Activated T-helper 17 cell treated with anti-CD3 and anti-CD28 coated beads, Interleukin-2, amount 50 U/mL, for 72 hours (primary cell): ENCODE results near the gene CD28. TPM values are rescaled to one million over a fixed set of nuclear protein-coding genes. Genes with fewer than 3 reads are reported as not detected.
"Not testable (repeated sequence)": the region's sequence is repeated elsewhere in the genome, so short reads cannot be mapped to it uniquely, and the experiment has no call there.

Source experiments
- ATAC-seq: fragments of 150-1000 bp; cut with Tn5 transposase; replicated peaks from 2 replicates; pipeline ENCODE4 v1.10.0; 2021; ENCODE audit warnings: mild to moderate bottlenecking, moderate library complexity
- H3K27ac Mint-ChIP-seq: one replicate; pipeline ENCODE4 v1.8.0; 2022; ENCODE audit warnings: mixed read lengths
- H3K27me3 Mint-ChIP-seq: one replicate; pipeline ENCODE4 v1.8.0; 2022; ENCODE audit warnings: mixed read lengths
- H3K36me3 Mint-ChIP-seq: one replicate; pipeline ENCODE4 v1.8.0; 2022; ENCODE audit warnings: low read depth, mild to moderate bottlenecking, mixed read lengths
- H3K4me1 Mint-ChIP-seq: one replicate; pipeline ENCODE4 v1.8.0; 2022; ENCODE audit warnings: mixed read lengths
- H3K4me3 Mint-ChIP-seq: one replicate; pipeline ENCODE4 v1.8.0; 2022; ENCODE audit warnings: mild to moderate bottlenecking, mixed read lengths
- H3K9me3 Mint-ChIP-seq: one replicate; pipeline ENCODE4 v1.8.0; 2022; ENCODE audit warnings: mixed read lengths
- total RNA-seq, 2 donors: library from RNA; stranded (reverse); gene quantifications; one replicate each; pipeline ENCODE4 v1.2.3, GENCODE V29; 2022

The CD28 gene
- total RNA-seq, 2 donors from 2014 or later = 242 to 382 TPM

- Mint-ChIP-seq H3K36me3 (peaks cover 56% of the 10 kb centered on the region), H3K4me1 (peaks cover 46% of the 10 kb centered on the region), H3K27ac (peak overlapping the region; percentile 39), H3K9me3 (peaks cover 17% of the 10 kb centered on the region), H3K27me3 (no peaks in the 10 kb centered on the region), H3K4me3 (peak overlapping the region; percentile 16)
- no peak for ATAC-seq
Measured at GRCh38 chr2:203759690-203760365, 53.4 kb downstream of the CD28 start.

- peaks cover 14% of the 10 kb centered on the region for H3K9me3 Mint-ChIP-seq
- ATAC-seq = no peak
- peak overlapping the region; percentile 72 for H3K4me3 Mint-ChIP-seq
- H3K27ac Mint-ChIP-seq = peak overlapping the region; percentile 98
- peaks cover 55% of the 10 kb centered on the region for H3K4me1 Mint-ChIP-seq
- H3K27me3 Mint-ChIP-seq = no peaks in the 10 kb centered on the region
- H3K36me3 Mint-ChIP-seq = peaks cover 56% of the 10 kb centered on the region
Measured at GRCh38 chr2:203761121-203761520, 54.7 kb downstream of the CD28 start.

DNA sequence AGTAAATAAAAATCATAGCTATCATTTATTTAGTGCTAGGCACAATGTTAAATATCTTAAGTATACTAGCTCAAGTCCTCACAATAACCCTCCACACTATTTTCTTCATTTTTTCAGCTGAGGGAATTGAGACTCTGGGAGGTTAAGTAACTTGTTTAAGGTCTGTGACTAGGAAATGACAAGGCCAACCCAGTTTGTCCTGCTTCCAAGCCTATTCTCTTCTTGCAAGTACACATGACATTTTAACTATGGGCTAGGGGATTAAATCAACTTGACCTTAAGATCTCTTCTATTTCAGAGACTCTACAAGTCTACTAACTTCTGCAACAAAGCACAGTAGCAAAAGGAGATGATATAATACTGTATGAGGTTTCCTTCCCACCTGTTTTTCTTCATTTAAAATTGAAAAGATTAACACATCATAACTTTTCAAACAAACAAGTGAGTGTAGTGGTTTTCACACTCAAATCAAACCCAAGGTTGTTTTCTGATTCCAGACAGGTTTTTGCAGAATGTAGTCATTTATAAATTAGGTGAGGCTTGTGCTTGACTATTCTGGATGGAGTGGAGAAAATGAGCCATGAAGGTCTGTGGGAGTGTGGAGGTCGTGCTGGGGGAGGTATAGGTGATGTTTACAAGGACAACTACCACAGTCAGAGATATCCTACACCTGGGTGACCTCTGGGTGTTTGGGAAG is 57.0 kb downstream of the CD28 start:
- peaks cover 55% of the 10 kb centered on the region for H3K4me1 Mint-ChIP-seq
- peaks cover 6% of the 10 kb centered on the region for H3K9me3 Mint-ChIP-seq
- H3K36me3 Mint-ChIP-seq = peaks cover 52% of the 10 kb centered on the region
- peak overlapping the region; percentile 72 for H3K4me3 Mint-ChIP-seq
- peak; percentile 84 for ATAC-seq
- no peaks in the 10 kb centered on the region for H3K27me3 Mint-ChIP-seq
- H3K27ac Mint-ChIP-seq = peak overlapping the region; percentile 98

- peaks cover 51% of the 10 kb centered on the region for H3K4me1 Mint-ChIP-seq
- H3K9me3 Mint-ChIP-seq = peaks cover 6% of the 10 kb centered on the region
Measured at GRCh38 chr2:203763938-203764664, 57.7 kb downstream of the CD28 start.

DNA sequence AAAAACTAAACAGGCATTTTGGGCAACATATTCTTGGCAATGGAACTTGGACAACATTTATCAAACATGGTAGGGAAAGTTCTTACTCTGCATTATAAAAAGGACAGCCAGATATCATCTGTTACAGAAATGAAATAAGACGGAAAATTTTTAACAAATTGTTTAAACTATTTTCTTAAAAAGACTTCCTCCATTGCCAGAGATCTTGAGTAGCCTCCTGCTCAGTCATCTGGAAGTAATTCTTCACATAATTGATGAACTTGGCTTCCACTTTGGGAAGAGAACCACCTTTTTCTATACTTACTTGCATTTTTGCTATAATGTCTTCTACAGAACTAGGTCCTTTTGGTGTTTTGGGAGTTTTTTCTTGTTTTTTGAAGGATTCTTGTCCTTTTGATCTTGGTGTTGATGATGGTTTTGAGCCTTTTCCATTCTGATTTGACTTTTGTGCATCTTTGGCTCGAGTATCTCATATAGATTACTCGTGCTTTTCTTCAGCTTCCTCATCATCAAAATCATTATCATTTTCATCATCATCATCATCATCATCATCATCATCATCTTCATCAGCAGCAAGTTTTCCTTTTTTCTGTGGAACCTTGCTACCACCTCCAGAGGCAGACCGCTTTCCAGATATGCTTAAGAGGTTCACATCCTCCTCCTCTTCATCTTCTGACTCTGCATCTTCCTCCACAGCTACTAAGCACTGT is 66.2 kb downstream of the CD28 start:
- H3K27ac Mint-ChIP-seq = no peak overlapping the region
- no peaks in the 10 kb centered on the region for H3K27me3 Mint-ChIP-seq
- peaks cover 15% of the 10 kb centered on the region for H3K4me1 Mint-ChIP-seq
- no peak for ATAC-seq
- no peak overlapping the region for H3K4me3 Mint-ChIP-seq
- peaks cover 30% of the 10 kb centered on the region for H3K36me3 Mint-ChIP-seq
- no peaks in the 10 kb centered on the region for H3K9me3 Mint-ChIP-seq

More at GRCh38 chr2:203763938-203764664, 57.7 kb downstream of the CD28 start:
- Mint-ChIP-seq H3K27ac (peak overlapping the region; percentile 98), H3K36me3 (peaks cover 49% of the 10 kb centered on the region), H3K27me3 (no peaks in the 10 kb centered on the region), H3K4me3 (peak overlapping the region; percentile 72)
- ATAC-seq = peak; percentile 93

- Mint-ChIP-seq H3K36me3 (peaks cover 14% of the 10 kb centered on the region), H3K4me1 (peaks cover 20% of the 10 kb centered on the region), H3K9me3 (peaks cover 3% of the 10 kb centered on the region), H3K4me3 (no peak overlapping the region), H3K27me3 (no peaks in the 10 kb centered on the region), H3K27ac (no peak overlapping the region)
- no peak for ATAC-seq
Measured at GRCh38 chr2:203774760-203775159, 68.3 kb downstream of the CD28 start.

- Mint-ChIP-seq H3K4me1 (peaks cover 20% of the 10 kb centered on the region), H3K27me3 (no peaks in the 10 kb centered on the region), H3K4me3 (no peak overlapping the region), H3K27ac (peak overlapping the region; percentile 22), H3K36me3 (peaks cover 7% of the 10 kb centered on the region), H3K9me3 (peaks cover 4% of the 10 kb centered on the region)
- peak; percentile 74 for ATAC-seq
Measured at GRCh38 chr2:203775684-203776083, 69.2 kb downstream of the CD28 start.

DNA sequence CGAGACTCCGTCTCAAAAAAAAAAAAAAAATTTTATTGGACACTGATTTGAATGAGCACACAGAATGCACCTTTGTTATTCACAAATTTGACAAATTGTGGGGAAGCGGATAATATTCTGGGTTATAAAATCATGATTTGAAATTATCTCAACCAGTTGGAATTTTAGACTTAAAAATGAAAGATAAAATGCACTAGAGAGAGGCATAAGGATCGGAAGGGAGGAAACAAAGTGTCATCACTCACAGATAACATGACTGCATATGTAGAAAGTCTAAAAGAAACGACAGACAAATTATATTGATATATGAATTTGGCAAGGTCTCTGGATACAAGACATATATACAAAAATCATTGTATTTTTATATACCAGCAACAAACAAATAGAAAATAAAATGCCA is 70.6 kb downstream of the CD28 start:
- no peaks in the 10 kb centered on the region for H3K27me3 Mint-ChIP-seq

DNA sequence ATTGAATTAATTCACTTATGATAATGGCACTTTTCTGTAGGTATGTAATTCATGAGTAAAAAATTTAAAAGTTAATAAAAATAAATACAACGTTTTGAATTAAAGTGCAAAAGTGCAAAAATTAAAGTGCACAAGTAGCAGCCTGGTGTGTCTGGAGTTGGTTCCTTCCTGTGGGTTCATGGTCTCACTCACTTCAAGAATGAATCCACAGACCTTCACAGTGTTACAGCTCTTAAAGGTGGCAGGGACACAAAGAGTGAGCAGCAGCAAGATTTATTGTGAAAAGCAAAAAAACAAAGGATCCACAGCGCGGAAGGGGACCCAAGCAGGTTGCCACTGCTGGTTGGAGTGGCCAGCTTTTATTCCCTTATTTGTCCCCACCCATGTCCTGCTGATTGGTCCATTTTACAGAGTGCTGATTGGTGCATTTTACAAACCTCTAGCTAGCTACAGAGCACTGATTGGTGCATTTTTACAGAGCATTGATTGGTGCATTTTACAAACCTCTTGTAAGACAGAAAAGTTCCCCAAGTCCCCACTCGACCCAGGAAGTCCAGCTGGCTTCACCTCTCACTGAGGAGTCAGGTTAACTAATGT is 73.1 kb downstream of the CD28 start:
- peak overlapping the region; percentile 7 for H3K4me3 Mint-ChIP-seq
- peak overlapping the region; percentile 20 for H3K27ac Mint-ChIP-seq
- H3K36me3 Mint-ChIP-seq, ATAC-seq, H3K27me3 Mint-ChIP-seq, H3K9me3 Mint-ChIP-seq: not testable (repeated sequence)
- H3K4me1 Mint-ChIP-seq = peaks cover 38% of the 10 kb centered on the region

More for the DNA sequence above, 70.6 kb downstream of the CD28 start:
- ATAC-seq = no peak
- Mint-ChIP-seq H3K4me3 (no peak overlapping the region), H3K36me3 (peaks cover 7% of the 10 kb centered on the region), H3K27ac (peak overlapping the region; percentile 56), H3K9me3 (peaks cover 4% of the 10 kb centered on the region), H3K4me1 (peaks cover 28% of the 10 kb centered on the region)

GRCh38 chr2:203780231-203780630 is 73.8 kb downstream of the CD28 start:
- no peak for ATAC-seq
- peaks cover 41% of the 10 kb centered on the region for H3K4me1 Mint-ChIP-seq

GRCh38 chr2:203781151-203781550 is 74.7 kb downstream of the CD28 start:
- peak overlapping the region; percentile 88 for H3K27ac Mint-ChIP-seq
- H3K27me3 Mint-ChIP-seq = no peaks in the 10 kb centered on the region
- H3K36me3 Mint-ChIP-seq = no peaks in the 10 kb centered on the region
- H3K4me1 Mint-ChIP-seq = peaks cover 32% of the 10 kb centered on the region
- no peak for ATAC-seq
- H3K9me3 Mint-ChIP-seq = peaks cover 4% of the 10 kb centered on the region
- H3K4me3 Mint-ChIP-seq = peak overlapping the region; percentile 52

More at GRCh38 chr2:203780231-203780630, 73.8 kb downstream of the CD28 start:
- H3K9me3 Mint-ChIP-seq = peaks cover 4% of the 10 kb centered on the region
- H3K27me3 Mint-ChIP-seq = no peaks in the 10 kb centered on the region
- H3K4me3 Mint-ChIP-seq = peak overlapping the region; percentile 7
- no peaks in the 10 kb centered on the region for H3K36me3 Mint-ChIP-seq
- H3K27ac Mint-ChIP-seq = peak overlapping the region; percentile 14

DNA sequence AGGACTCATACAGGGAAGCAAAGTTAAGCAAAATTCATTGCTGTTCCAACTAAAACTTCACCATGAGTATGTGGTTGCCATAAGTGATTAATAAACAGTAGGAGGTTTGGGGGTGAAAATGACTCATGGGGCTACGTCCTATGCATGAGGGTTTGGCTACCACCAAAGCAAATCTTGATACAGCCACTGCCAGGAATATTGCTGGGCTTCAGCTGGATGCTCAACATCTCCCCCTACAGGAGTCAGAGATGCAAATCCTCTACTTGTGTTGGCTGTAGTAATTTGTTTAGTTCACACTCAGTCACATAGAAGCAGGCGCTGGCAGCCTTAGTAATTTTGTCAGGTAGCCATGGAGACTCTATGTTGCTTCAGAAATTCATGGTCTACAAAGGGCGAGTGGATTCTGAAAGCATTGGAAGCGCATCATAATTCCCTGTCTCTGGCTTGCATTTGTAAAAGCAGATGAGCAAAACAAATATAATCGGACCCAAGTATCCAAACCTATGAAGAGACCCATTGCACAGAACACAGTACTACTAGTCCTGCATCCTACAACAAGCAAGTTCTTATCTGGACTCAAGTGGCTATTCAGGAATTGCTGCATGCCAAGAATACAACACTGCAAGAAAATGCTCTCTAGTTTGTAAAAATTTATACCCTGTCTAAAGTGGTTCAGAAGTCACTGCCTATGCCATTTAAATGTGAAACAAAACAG is 76.0 kb downstream of the CD28 start:
- H3K27me3 Mint-ChIP-seq = no peaks in the 10 kb centered on the region
- H3K4me3 Mint-ChIP-seq = peak overlapping the region; percentile 52
- H3K4me1 Mint-ChIP-seq = peaks cover 28% of the 10 kb centered on the region
- peaks cover 4% of the 10 kb centered on the region for H3K9me3 Mint-ChIP-seq
- peak overlapping the region; percentile 88 for H3K27ac Mint-ChIP-seq
- H3K36me3 Mint-ChIP-seq = no peaks in the 10 kb centered on the region
- peak; percentile 95 for ATAC-seq

DNA sequence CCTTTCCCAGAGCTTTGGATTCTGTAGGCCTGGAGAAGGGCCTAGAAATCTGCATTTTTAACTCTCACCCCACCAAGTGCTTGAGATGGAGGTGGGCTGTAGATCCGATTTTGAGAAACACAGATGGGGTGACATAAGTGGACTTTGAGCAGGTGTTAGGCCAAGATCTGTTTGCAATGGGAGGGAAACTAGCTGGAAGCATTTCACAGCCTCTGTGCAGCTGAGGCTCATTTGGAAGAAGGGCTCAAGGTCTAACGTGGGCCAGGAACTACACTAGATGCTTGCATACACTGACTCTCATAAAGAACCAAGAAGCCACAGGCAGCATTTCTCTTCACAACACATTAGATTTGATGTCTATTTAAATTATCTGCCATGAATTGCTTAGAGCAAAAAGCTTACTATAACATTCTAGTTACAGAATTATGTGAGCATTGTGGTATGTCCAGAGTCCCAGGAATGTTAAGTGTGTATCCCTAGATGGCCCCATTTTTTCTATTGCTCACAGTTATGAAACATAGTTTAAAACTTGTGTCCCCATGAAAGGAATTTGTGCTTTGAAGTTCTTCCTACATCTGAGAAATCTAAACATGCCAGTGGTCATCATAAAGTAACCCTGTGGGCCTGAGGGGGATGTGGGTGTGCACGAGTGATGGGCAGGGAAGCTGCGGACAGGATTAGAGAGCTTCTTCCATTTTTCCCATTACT is 77.2 kb downstream of the CD28 start:
- no peak overlapping the region for H3K4me3 Mint-ChIP-seq

More for the DNA sequence above, 77.2 kb downstream of the CD28 start:
- no peaks in the 10 kb centered on the region for H3K27me3 Mint-ChIP-seq
- H3K9me3 Mint-ChIP-seq = peaks cover 4% of the 10 kb centered on the region
- peak overlapping the region; percentile 60 for H3K27ac Mint-ChIP-seq
- peaks cover 27% of the 10 kb centered on the region for H3K4me1 Mint-ChIP-seq
- H3K36me3 Mint-ChIP-seq = no peaks in the 10 kb centered on the region
- ATAC-seq = no peak
